NCI-H187 treated with DMSO at 0.1 percent for 48 hours (cell line): ENCODE measurements around the gene SEC31A.
"Not testable (repeated sequence)": the region's sequence is repeated elsewhere in the genome, so short reads cannot be mapped to it uniquely, and the experiment has no call there.

ENCODE experiments used
- DNase-seq: peaks from one replicate; lab custom pipeline; 2025; lab: John Stamatoyannopoulos, UW

Gene SEC31A

DNA sequence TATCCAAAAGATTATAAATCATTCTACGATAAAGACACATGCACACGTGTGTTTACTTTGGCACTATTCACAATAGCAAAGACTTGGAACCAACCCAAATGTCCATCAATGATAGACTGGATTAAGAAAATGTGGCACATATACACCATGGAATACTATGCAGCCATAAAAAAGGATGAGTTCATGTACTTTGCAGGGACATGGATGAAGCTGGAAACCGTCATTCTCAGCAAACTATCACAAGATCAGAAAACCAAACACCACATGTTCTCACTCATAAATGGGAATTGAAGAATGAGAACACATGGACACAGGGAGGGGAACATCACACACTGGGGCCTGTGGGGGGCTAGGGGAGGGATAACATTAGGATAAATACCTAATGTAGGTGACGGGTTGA, 57.9 kb downstream of the SEC31A start:
- not testable (repeated sequence) for DNase-seq

DNA sequence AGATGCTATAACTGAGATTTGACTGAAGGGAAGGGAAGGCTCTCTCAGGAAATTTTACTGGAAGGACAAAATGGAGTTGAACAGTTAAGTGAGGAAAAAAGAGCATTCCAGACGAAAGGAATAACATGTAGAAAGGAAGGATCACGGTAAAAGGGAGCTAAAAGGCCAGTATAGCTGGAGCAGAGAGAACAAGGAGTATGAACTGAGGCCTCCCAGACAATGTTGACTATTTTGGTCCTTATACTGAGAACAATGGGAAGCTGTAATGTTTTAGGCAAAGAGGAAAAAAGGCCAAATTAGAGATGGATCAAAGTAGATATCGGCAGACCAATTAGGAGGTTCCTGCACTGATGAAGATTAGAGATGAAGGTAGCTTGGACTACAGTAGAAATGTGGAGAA, 65.5 kb downstream of the SEC31A start:
- DNase-seq, result no peak

DNA sequence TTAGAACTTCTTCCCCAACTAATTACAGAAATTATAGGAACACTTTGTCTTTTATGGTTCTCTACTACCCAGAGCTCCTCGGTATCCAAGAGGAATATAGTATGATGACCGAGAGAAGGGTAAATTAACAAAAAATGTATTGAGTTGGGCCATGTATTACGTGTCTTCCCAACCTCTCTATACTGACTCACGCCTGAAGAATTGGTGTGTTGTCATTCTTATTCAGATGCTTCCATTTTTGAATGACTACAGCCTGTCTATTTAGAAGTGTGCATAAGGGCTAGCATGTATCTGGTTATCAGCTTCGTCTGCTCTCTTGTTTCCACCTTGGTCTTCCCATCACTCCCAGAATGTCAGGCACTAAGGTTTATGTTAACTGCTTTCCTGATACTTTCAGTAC, 67.9 kb downstream of the SEC31A start:
- DNase-seq, result no peak

DNA sequence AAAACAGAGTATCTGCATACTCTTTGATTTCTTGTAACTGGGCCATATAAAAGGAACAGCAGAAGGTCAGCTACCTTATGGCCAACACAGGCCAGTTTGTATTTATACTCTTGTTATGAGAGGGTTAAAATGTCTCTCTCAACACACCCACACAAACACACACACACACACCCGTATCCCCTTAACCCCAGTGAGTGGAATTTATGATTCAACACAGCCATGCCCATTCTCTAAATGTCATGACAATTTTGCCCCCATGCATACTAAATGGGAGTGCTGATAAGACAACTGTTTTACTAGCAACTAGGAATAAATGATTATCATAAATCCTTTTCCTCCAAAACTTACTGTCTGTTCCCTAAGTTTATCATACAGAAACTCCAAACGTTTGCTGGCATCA, 70.3 kb downstream of the SEC31A start:
- no peak for DNase-seq

DNA sequence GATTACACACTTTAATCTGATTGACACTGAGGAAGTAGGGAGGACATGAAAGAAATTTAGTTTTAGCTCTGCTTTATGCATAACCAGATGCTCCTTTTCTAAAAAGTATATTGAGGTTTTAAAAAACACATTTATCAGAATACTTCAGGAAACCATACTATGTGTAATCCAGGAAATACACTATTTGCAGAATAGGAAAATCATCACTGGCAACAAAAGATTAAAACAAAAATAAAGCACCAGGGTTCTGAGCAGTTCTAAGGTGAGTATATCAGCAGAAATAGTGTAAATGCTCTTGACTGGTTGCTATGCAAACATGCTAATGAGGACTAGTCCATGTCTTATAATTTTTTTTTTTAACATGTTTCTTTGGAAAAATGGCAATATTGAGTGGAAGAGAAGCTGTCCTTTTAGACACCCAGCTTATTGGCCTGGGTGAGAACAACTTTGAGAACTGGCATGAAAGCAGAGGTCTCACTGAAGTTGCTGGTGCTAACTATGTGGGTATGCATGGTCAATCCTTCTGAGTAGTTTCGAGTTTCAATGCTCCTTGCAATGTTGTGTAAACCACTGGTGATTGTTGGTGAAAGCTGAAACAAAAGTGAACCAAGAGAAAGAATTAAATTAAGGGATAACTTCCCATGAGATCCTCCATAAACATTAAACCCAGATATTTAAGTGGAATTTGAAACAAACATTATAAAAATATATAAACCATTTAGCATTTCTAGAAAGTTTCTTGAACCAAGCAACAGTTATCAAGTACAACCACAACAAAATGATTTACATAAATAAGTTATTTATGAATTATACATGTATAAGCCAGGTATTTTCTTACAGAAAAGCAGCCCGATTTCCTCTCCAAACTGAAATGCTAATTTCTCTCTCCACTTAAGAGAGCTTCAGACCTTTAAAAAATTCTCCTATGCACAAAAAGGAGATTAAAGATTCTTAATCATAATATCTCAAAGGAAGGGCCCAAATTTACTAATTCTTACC, 72.0 kb downstream of the SEC31A start:
- DNase-seq, result no peak

DNA sequence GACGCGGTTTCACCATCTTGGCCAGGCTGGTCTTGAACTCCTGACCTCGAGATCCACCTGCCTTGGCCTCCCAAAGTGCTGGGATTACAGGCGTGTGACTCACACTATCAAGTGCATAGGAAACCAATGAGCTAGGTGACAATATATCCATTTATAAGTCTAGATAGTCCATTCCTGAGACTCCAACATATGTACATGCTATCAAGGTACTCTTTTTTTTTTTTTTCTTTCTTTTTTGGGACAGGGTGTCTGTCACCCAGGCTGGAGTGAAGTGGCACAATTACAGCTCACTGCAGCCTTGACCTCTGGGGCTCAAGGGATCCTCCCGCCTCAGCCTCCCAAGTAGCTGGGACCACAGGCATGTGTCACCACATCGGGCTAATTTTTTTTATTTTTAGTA, 74.1 kb downstream of the SEC31A start:
- DNase-seq, result not testable (repeated sequence)

DNA sequence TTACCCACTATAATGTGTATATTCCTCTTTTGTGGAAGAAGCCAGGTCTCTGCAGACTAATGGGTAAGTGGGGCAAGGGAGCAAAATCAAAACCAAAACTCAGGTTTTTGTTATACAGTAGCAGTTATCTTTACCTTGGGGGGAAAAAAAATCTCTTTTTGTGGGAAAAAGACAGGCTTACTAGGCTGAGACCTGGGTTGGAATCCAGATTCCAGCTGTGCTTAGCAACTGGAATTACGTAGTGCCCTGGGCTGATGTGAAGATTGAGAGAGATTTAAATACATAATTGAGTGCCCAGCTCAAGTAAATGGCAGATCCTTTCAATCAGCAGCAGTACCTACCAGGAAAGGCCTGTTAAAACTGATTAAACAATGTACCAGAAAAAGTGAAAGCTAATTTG, 76.9 kb downstream of the SEC31A start:
- DNase-seq, result no peak

DNA sequence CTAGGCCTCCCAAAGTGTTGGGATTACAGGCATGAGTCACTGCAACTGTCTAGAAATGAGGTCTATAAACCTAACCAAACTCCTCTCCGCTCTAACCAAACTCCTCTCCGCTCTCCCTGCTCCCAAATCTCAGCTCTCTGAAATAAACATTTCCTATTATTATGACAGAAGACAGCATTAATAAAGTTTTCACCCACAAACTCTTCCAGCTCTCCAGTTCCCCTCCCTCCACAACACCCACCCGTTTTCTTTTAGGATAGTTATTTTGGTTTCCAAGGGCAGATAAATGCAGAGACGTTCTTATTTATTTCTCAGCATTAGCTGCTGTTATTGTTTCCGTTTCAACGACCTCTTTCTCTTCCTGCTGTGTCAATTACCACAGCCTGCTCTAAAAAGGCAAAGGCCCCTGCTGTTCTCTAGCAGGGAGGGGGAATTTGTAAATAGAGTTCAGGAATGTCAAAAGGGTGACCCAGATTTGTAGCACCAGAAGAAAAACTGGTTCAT, 79.1 kb downstream of the SEC31A start:
- no peak for DNase-seq

DNA sequence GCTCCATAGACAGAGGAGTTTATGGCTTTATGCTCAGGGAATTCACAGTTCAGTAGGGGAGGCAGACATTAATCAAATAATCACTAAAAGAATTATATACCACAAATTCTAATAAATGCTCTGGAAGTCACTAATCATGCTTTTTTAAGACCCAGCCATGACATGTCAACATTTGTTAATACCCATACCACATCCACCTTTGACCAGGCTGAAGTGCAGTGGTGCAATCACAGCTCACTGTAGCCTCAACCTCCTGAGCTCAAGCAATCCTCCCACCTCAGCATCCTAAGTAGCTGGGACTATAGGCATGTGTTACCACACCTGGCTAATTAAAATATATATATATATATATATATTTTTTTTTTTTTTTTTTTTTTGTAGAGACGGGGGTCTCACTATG, 79.6 kb downstream of the SEC31A start:
- DNase-seq, result no peak

DNA sequence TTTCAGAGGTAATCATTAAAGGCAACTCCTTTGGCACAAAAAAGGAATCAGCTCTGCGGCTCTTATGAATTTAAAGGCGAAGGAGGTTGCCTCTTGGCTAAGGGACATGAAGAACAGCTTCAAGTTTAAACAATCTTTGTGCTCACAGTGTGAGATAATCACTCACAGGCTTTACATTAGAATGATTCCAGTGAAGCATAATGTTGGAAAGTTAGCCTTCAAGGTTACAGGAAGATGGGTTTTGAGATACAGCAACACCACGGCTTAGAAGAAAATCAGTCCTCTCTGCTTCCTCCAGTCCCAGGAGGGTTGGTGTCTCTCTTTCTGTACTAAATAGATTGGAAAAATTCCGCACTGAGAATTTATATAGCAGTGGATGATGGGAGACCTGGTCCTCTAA, 80.8 kb downstream of the SEC31A start:
- no peak for DNase-seq

DNA sequence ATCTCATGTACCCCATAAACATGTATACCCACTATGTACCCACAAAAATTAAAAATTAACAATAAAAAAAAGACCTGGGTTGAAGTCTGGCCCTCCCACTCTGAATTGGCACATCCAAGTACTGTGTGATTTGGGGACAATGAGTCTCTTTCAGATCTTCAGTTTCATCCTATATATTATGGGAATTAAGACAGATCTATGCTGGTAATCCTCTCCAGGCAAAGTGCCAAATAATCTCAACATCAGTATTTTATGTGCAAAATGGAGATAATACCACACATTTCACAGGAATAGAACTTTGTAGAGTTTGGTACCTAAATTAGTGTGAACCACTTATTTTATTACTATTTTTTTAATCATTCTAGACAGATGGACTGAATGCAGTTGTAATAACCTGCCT, 81.3 kb downstream of the SEC31A start:
- no peak for DNase-seq

DNA sequence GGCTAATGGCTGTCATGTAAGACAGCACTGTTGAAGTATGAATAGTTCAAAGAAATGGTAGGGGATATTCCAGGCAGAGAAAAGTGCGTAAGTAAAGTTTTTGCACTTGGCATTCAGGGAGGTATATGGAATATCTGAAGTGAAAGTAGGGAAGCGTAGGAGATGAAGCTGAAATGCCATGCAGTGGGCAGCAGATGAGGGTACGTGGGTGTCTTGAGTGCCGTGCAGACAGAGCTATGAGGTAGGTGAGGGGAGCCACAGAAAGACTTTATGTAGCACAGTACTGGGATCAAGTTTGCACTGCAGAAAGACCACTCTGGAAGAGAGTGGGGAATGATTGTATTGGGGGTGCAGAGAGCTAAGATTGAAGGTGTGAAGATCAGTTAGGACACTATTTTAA, 87.2 kb downstream of the SEC31A start:
- no peak for DNase-seq

DNA sequence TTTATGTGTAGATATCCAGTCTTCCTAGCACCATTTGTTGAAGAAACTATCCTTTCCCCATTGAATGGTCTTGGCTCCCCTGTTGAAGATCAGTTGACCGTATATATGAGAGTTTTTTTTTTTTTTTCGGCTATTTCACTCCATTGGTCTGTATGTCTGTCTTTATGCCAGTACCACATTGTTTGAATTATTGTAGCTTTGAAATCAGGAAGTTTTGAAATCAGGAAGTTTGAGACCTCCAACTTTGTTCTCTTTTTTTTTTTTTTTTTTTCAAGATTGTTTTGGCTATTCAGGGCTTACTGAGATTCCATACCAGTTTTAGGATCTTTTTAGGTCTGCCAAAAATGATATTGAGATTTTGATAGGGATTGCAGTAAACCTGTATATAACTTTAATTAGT, 88.0 kb downstream of the SEC31A start:
- no peak for DNase-seq

DNA sequence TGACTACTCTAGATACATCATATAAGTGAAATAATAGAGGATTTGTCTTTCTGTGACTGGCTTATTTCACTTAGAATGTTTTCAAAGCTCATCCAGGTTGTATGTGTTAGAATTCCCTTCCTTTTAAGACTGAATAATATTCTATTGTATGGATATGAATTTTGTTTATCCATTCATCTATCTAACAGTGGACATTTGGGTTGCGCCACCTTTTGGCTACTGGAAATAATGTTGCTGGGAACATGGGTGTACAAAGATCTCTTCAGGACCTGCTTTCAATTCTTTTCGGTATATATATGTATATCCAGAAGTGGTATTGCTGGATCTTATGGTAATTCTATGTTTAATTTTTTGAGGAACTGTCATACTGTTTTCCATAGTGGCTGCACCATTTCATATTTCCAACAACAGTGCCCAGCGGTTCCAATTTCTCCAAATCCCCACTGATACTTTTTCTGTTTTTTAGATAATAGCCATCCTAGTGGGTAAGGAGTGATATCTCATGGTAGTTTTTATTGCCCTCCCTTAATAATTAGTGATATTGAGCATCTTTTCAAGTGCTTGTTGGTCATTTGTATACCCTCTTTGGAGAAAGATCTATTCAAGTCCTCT, 88.9 kb downstream of the SEC31A start:
- no peak for DNase-seq

DNA sequence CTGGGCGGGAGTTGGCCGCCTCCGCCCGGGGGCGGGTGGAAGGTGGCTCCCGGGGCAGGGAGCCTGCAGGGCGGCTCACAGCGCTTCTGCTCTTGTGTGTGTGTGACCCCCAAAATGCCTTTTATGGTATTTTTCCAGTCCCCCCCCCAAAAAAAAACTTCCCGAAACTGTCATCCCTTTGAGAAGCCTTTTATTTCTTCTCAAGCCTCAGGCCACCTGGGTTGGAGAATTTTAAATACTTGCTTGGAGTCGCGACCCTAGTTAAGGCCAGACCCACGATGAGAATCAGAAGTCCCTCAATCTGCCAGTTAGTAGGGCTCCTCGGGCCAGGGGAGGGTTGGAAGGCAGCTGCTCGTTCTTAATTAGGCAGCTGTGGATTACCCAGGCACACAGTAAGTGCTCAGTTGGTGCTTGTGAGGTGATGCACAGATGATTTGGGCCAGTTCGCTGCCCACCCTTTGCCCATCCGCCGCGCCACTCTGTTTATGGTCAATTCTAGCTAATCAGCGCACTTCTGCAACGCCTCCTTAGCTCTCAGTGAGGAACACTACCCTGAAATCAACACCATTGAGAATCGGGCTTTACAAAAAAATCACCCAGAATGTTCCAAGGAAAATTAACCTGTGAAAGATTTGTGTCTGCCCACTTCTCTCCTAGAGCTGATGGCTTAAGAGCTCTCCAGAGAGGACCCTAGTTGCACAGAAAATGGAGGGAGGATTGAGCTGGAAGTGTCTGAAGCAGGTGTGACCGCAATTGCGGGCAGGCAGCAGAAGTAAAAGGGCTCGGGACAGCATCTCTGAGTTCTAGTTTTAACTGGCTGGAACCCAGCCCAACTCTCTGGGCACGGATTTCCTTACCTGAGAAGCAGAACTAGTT, 91.7 kb downstream of the SEC31A start:
- DNase-seq, result peak; percentile 38

DNA sequence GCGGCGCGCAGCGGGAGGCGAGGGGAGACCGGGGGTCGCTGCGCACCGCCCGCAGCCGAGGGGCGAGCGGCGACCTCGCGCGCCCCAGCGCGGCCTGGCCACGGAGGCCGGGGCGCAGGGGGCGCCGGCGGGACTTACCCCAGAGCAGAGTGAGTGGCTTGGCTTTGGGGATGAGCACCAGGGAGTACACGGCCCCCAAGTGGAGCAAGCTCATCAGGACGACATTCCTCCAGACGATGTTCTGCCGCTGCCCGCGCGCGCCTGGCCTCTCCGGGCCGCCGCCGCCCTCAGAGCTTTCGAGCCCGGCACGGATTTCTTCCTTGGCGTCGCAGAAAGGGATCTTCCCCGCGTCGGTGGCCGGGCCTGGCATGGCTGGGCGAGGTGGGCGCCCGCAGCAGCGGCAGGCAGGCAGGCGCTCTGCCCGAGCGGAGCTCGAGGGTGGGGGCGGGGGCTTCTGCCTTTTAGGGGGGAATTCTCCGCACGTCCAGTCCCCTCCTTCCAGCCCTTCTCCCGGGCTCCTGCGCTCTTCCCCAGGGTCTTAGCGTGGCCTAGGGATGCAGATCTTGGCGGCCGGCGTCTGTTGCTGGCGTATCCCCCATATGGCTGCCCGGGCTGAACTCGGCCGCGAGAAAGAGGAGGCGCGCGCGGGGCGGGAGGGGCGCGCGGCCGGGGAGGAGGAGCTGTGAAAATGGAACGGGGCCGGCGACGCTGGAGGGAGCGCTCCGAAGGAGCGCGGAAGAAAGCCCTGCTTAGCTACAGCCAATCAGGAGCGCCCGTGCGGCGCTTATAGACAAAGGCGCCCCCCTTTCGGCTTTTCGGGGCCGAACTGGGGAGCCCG, 92.6 kb downstream of the SEC31A start, which contains the start of gene SCD5:
TSS of gene SCD5 (minus strand) at position 629 of the 838 bp plus-strand sequence. CDS start at position 370, 259 bp downstream.
- DNase-seq, result no peak

DNA sequence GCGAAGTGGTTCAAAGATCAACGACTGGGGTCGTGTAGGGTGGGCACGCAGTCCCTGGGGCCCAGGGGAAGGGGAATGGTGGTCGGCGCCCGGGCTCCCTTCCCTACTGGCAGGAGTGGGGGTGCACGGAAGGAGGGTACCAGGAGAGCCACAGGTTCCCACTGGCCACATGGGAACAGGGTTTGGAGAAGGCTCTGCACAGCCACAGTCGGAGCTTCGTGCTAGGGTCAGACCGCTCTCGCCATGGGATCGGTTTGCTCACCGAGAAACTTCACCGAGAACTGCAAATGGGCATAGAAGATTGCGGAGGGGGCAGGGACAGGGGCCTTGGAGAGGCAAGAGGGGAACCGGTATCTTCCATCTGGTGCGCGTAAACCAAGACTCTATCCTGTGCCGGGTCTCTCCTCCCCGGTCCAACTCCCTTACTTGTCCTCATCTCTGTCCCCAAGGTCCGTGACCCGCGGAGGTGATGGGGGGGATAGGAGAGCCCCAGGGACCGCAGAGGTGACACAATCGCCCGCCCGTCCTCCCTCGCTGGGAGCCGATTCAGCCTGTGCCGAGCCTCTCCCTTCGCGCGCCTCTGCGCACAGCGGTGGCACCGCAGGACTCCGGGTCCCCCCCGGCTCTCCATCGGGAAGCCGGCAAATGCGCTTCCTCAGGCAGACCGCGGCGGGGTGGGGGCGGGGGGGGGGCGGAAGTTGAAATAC, 93.4 kb downstream of the SEC31A start:
- DNase-seq, result no peak

DNA sequence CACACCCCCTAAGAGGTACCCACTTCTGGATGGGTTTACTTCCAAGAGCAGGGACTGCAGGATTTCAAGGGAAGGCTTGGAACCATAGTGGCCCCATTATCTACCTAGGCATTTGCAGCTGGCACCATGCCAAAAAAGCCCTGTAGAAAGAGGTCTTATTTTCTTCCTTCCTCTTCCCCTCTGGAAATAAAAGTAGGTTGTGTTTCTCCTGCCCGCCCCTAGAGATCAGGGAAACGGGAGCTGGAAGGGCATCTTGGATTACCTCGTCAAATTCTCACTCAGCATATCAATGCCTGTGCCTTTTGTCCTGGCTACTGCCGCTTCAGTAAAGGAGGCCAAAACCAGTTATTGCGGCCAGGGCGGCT, 93.9 kb downstream of the SEC31A start:
- no peak for DNase-seq

DNA sequence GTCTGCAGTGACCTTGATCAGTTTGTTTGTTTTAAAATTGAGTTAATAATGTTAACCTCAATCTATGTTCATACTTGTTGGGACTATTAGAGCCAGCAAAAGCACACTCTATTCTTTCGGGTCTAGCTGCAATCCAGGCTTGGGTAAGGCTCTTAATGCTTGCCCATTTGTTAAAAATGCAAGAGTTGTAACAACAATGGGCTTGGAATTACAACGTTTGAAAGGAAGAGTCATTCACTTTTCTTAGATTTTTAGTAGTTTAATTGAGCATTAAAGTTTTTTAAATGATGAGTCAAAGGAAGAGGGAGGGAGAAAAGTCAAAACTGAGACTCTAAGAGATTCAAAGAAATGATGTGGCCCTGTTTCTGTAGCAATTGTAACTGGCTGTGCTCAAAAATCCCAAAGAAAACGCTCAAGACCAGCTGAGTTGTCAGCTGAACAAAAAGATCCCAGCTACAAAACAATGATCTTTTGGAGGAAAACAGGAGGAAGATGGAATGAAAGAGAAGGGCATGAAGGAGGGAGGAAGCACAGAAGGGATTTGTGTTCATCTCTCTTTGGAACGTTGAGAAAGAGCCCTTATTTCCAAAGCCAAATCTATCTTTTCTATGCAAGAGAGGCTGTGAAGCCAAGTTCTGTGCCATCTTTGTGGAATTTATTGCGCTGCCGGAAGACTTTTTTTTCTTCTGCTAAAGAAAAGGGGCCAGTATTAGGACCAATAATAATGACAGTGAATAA, 97.9 kb downstream of the SEC31A start:
- no peak for DNase-seq

DNA sequence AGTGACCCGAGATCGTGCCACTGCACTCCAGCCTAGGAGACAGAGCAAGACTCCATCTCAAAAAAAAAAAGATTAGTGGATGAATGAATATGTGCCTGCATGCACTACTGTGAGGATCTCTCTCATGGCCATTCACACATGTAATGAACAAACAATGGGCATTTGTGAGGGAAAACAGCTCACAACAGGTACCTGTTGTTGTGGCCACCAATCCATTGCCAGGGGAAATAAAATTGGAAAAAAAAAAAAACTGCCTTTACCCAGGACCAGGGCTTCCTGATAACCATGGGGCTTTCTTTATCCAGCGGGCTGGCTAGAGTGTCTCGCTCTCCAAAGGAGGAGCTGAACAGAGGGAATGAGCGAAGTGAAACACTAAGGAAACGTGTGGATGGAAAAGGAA, 99.8 kb downstream of the SEC31A start:
- no peak for DNase-seq
